PC-9 (cell line): ENCODE results near the gene SGCD. TPM values are rescaled to one million over a fixed set of nuclear protein-coding genes. Genes with fewer than 3 reads are reported as not detected.

Experiments used
- BruUV-seq: library from RNA; stranded (reverse); fragments of 400-500 nt; replicated peaks from 2 replicates; lab custom pipeline; 2021; lab: Mats Ljungman, UMichigan
- CTCF ChIA-PET: fragments of 300-600 bp; sonication (Branson Sonifier 250); formaldehyde crosslinking; loops from one replicate; lab custom pipeline; 2022; ENCODE audit warnings: antibody characterized with exemption; lab: Charles Lee
- POLR2A ChIA-PET: fragments of 300-600 bp; sonication (Branson Sonifier 250); formaldehyde crosslinking; loops from one replicate; lab custom pipeline; 2022; ENCODE audit warnings: antibody characterized with exemption; ENCODE audit not compliant: unreplicated experiment; lab: Charles Lee
- DNase-seq, 2 experiments: peaks; one replicate each; pipeline versions ENCODE4 v3.0.0 to v3.0.0-alpha.2; 2015 to 2022; ENCODE audit warnings: mixed read lengths in 1 of 2
- H2AFZ ChIP-seq: fragments of 200-600 bp; sonication (generic); 2 replicates; pipeline ENCODE4 v1.8.1; 2017; ENCODE audit warnings: antibody characterized with exemption
- H3F3A ChIP-seq: fragments of 200-600 bp; sonication (generic); 2 replicates; pipeline ENCODE4 v1.8.1; 2017; ENCODE audit warnings: antibody characterized with exemption, mild to moderate bottlenecking, low read depth; ENCODE audit not compliant: insufficient read depth
- H3K27ac ChIP-seq: fragments of 200-600 bp; sonication (generic); 2 replicates; pipeline ENCODE4 v1.6.1; 2016; ENCODE audit warnings: mixed run types
- H3K27me3 ChIP-seq: fragments of 200-600 bp; sonication (generic); 2 replicates; pipeline ENCODE4 v1.6.1; 2016; ENCODE audit warnings: low read depth, mixed run types; ENCODE audit not compliant: insufficient read depth
- H3K36me3 ChIP-seq: fragments of 200-600 bp; sonication (generic); 2 replicates; pipeline ENCODE4 v1.6.1; 2016; ENCODE audit warnings: low read depth, mixed run types
- H3K4me1 ChIP-seq: fragments of 200-600 bp; sonication (generic); replicated peaks from 2 replicates; pipeline ENCODE4 v1.6.1; 2016; ENCODE audit warnings: mixed run types; ENCODE audit not compliant: insufficient read depth
- H3K4me2 ChIP-seq: fragments of 200-600 bp; sonication (generic); 2 replicates; pipeline ENCODE4 v1.6.1; 2017; ENCODE audit warnings: mixed run types
- H3K4me3 ChIP-seq: fragments of 200-600 bp; sonication (generic); 2 replicates; pipeline ENCODE4 v1.6.1; 2016; ENCODE audit warnings: mixed run types
- H3K79me2 ChIP-seq: fragments of 200-600 bp; sonication (generic); 2 replicates; pipeline ENCODE4 v1.6.1; 2017; ENCODE audit warnings: low read depth, mixed run types
- H3K9me2 ChIP-seq: fragments of 200-600 bp; sonication (generic); 2 replicates; pipeline ENCODE4 v1.8.1; 2017; ENCODE audit warnings: mild to moderate bottlenecking; ENCODE audit not compliant: insufficient read depth
- H3K9me3 ChIP-seq: fragments of 200-600 bp; sonication (generic); 2 replicates; pipeline ENCODE4 v1.8.1; 2016; ENCODE audit warnings: low read depth; ENCODE audit not compliant: insufficient read depth
- H4K20me1 ChIP-seq: fragments of 200-600 bp; sonication (generic); 2 replicates; pipeline ENCODE4 v1.8.1; 2017; ENCODE audit not compliant: insufficient read depth
- EZH2 ChIP-seq: fragments of 200-600 bp; sonication (generic); IDR thresholded peaks from 2 replicates; pipeline ENCODE4 v1.8.0; 2017; ENCODE audit warnings: antibody characterized with exemption, low read depth
- intact Hi-C: fragments of 100-400 bp; cut with micrococcal nuclease; formaldehyde crosslinking; loops from one replicate; pipeline ENCODE4 v1.10.0; 2022; ENCODE audit not compliant: unreplicated experiment
- total RNA-seq: library from RNA; stranded (reverse); gene quantifications from 2 replicates; pipeline ENCODE4 v1.2.3, GENCODE V29; 2021
- TF ChIP-seq, protein P1 (sequence below): fragments of 200-600 bp; sonication (generic); conservative IDR thresholded peaks from 2 replicates; pipeline ENCODE4 v1.6.1; 2017; ENCODE audit warnings: mixed run types, antibody characterized with exemption, mild to moderate bottlenecking, moderate library complexity

SGCD gene
- total RNA-seq, 1 experiment from 2014 or later, result not detected

GRCh38 chr5:156391139-156391538 lies 64.2 kb downstream of the SGCD start:
- Histone ChIP-seq H4K20me1 (no peaks in the 10 kb centered on the region), H3K27me3 (no peaks in the 10 kb centered on the region), H2AFZ (no peak overlapping the region), H3F3A (no peaks in the 10 kb centered on the region), H3K36me3 (no peaks in the 10 kb centered on the region), H3K27ac (no peak overlapping the region), H3K9me2 (no peaks in the 10 kb centered on the region), H3K4me2 (no peak overlapping the region), H3K79me2 (no peaks in the 10 kb centered on the region), H3K4me1 (no peaks in the 10 kb centered on the region), H3K9me3 (no peaks in the 10 kb centered on the region), H3K4me3 (no peak overlapping the region)
- peak in 1 of 2 experiments; percentile 46 for DNase-seq
- CTCF ChIA-PET, result no interaction called here
- no TSS peak for BruUV-seq
- intact Hi-C loops, result no loop called here
- TF ChIP-seq EZH2, result no peak
- TF ChIP-seq, protein P1, sequence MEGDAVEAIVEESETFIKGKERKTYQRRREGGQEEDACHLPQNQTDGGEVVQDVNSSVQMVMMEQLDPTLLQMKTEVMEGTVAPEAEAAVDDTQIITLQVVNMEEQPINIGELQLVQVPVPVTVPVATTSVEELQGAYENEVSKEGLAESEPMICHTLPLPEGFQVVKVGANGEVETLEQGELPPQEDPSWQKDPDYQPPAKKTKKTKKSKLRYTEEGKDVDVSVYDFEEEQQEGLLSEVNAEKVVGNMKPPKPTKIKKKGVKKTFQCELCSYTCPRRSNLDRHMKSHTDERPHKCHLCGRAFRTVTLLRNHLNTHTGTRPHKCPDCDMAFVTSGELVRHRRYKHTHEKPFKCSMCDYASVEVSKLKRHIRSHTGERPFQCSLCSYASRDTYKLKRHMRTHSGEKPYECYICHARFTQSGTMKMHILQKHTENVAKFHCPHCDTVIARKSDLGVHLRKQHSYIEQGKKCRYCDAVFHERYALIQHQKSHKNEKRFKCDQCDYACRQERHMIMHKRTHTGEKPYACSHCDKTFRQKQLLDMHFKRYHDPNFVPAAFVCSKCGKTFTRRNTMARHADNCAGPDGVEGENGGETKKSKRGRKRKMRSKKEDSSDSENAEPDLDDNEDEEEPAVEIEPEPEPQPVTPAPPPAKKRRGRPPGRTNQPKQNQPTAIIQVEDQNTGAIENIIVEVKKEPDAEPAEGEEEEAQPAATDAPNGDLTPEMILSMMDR, result no peak
- POLR2A ChIA-PET, result no interaction called here

DNA sequence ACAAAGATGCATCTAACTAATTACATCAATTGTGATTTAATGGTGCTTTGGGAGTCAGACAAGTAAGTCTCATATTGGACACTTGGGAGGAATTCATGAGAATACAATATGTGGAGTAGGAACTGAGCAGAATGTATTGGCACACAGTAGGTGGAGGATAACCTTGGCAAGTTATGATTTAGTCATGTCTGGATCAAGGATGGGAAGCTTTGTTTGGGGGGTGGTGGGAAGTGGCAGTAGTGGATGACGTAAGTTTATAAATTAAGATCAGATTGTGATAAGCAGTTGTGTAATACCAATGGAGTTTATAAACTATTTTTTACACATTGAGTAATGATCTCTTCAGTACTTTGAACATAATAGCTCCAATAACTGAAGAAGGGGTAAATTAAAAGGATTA lies 67.0 kb downstream of the SGCD start:
- intact Hi-C loops, result no loop called here

GRCh38 chr5:156394642-156395305 lies 67.8 kb downstream of the SGCD start:
- H3K4me1 ChIP-seq, result no peaks in the 10 kb centered on the region
- no TSS peak for BruUV-seq
- intact Hi-C loops, result no loop called here
- no peaks in the 10 kb centered on the region for H4K20me1 ChIP-seq
- no peak overlapping the region for H3K27ac ChIP-seq
- H2AFZ ChIP-seq, result no peak overlapping the region
- no peak for DNase-seq
- TF ChIP-seq EZH2, result no peak
- TF ChIP-seq, protein P1, result no peak
- no peaks in the 10 kb centered on the region for H3F3A ChIP-seq
- H3K9me3 ChIP-seq, result no peaks in the 10 kb centered on the region
- no peaks in the 10 kb centered on the region for H3K27me3 ChIP-seq
- no peaks in the 10 kb centered on the region for H3K9me2 ChIP-seq
- POLR2A ChIA-PET, result no interaction called here
- H3K4me2 ChIP-seq, result no peak overlapping the region
- H3K4me3 ChIP-seq, result no peak overlapping the region
- H3K79me2 ChIP-seq, result no peaks in the 10 kb centered on the region
- no peaks in the 10 kb centered on the region for H3K36me3 ChIP-seq
- CTCF ChIA-PET, result no interaction called here

More for the DNA sequence above, 67.0 kb downstream of the SGCD start:
- H3K9me3 ChIP-seq, result no peaks in the 10 kb centered on the region
- no peaks in the 10 kb centered on the region for H3K27me3 ChIP-seq
- no peak overlapping the region for H3K4me2 ChIP-seq
- no peaks in the 10 kb centered on the region for H3F3A ChIP-seq
- H3K4me3 ChIP-seq, result no peak overlapping the region
- H3K27ac ChIP-seq, result no peak overlapping the region
- no peak overlapping the region for H2AFZ ChIP-seq
- TF ChIP-seq, protein P1, result no peak
- no peak for TF ChIP-seq EZH2
- ChIA-PET CTCF (no interaction called here), POLR2A (no interaction called here)
- DNase-seq, result no peak
- no peaks in the 10 kb centered on the region for H3K36me3 ChIP-seq
- H3K4me1 ChIP-seq, result no peaks in the 10 kb centered on the region
- H4K20me1 ChIP-seq, result no peaks in the 10 kb centered on the region
- no peaks in the 10 kb centered on the region for H3K79me2 ChIP-seq
- no peaks in the 10 kb centered on the region for H3K9me2 ChIP-seq
- BruUV-seq, result no TSS peak
